ENCODE results near the gene SPOCK1. TPM values are rescaled to one million over a fixed set of nuclear protein-coding genes. Genes with fewer than 3 reads are reported as not detected.
A peak's percentile ranks its signal among the peaks of the same experiment; 100 is the strongest.
"Not testable (repeated sequence)": the region's sequence is repeated elsewhere in the genome, so short reads cannot be mapped to it uniquely, and the experiment has no call there.

The SPOCK1 gene
- not detected in 2 replicates for total RNA-seq

GRCh38 chr5:137498736-137499505 is at the start of gene SPOCK1:
Gene SPOCK1 (minus strand): TSS chr5:137499326.
- Mint-ChIP-seq H3K4me3 (no peak within 1 kb of the TSS), H3K9me3 (no peaks in the 10 kb centered on the region), H3K27ac (no peak within 1 kb of the TSS), H3K36me3 (ENCODE audit: low read depth) (no peaks in the 10 kb centered on the region), H3K4me1 (no peaks in the 10 kb centered on the region), H3K27me3 (peaks cover 31% of the 10 kb centered on the region)
- intact Hi-C loops (cut with micrococcal nuclease): loop anchor here (1.0 kb wide), 1 partner anchor 155 kb away; no protein-coding TSS in a partner anchor
- peak; percentile 89 for DNase-seq

DNA sequence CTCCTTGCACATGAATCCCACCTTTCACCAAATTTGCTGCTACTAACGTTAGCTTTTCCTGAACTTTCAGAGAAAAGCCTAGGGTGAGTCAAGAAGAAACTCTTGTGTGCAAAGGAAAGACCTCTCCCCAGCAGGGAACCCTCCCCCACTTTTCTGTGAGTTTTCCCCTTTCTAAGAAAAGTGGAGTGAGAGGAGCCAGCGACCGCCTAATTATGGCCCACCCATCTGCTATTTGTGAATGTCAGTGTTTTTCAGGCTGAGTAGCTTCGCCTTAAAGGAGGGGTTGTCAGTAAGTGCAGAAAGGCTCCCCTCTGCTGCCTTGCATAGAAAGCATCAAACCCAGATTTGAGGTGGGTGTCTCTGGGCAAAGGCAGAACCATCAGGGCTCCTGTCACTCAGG is 46.8 kb upstream of the SPOCK1 start:
- no peaks in the 10 kb centered on the region for H3K36me3 Mint-ChIP-seq (ENCODE audit: low read depth)
- no peaks in the 10 kb centered on the region for H3K4me1 Mint-ChIP-seq
- peaks cover 10% of the 10 kb centered on the region for H3K9me3 Mint-ChIP-seq
- DNase-seq: no peak
- no peaks in the 10 kb centered on the region for H3K27me3 Mint-ChIP-seq
- no peak overlapping the region for H3K27ac Mint-ChIP-seq
- no peak overlapping the region for H3K4me3 Mint-ChIP-seq
- intact Hi-C loops (cut with micrococcal nuclease): no loop called here

DNA sequence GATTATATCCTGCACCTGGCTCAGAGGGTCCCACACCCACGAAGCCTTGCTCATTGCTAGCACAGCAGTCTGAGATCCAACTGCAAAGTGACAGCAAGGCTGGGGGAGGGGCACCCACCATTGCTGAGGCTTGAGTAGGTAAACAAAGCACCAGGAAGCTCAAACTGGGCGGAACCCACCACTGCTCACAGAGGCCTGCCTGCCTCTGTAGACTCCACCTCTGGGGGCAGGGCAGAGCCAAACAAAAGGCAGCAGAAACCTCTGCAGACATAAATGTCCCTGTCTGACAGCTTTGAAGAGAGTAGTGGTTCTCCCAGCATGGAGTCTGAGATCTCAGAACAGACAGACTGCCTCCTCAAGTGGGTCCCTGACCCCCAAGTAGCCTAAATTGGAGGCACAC is 36.3 kb upstream of the SPOCK1 start:
- DNase-seq; H3K27ac Mint-ChIP-seq; H3K27me3 Mint-ChIP-seq; H3K4me3 Mint-ChIP-seq; H3K36me3 Mint-ChIP-seq (ENCODE audit: low read depth); H3K4me1 Mint-ChIP-seq; H3K9me3 Mint-ChIP-seq; intact Hi-C loops (cut with micrococcal nuclease): not testable (repeated sequence)

DNA sequence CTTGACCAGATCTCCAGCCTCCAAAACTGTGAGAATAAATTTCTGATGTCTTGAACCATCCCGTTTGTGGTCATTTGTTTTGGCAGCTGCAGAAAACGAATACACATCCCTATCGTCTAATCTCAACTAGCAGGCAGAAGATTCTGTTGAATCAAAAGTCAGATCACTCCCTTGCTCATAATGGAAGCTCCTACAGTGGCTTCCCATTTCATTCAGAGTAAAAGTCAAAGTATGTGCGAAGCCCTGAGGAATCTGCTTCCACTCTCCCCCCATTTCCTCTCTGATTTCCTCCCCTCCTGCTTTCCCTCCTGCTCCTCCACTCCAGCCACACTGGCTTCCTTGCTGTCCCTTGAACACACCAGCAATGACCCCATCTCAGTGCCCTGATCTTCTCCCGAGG is 34.8 kb upstream of the SPOCK1 start:
- no peak for DNase-seq
- Mint-ChIP-seq H3K9me3 (peaks cover 5% of the 10 kb centered on the region), H3K27me3 (no peaks in the 10 kb centered on the region), H3K4me1 (no peaks in the 10 kb centered on the region), H3K36me3 (ENCODE audit: low read depth) (no peaks in the 10 kb centered on the region), H3K27ac (no peak overlapping the region), H3K4me3 (no peak overlapping the region)
- intact Hi-C loops (cut with micrococcal nuclease): no loop called here

DNA sequence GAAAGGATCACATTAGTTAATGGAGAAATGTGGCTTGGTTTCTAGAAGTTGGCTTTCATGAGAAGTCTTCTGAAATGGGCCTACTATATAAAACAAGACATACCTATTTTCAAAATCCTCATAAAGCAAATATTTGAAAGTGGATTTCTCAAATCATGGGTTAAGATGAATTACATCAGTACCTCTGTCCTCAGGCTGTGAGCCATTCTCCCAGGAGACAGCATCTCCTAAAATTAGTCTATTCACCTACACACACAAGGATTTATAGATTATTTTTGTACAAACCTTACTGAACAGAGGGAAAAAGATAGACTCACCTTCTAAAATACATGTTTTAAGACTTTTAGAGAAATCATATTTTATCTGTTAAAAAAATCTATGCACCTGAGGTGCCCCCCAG is 32.1 kb upstream of the SPOCK1 start:
- intact Hi-C loops (cut with micrococcal nuclease): no loop called here
- no peaks in the 10 kb centered on the region for H3K27me3 Mint-ChIP-seq
- no peaks in the 10 kb centered on the region for H3K36me3 Mint-ChIP-seq (ENCODE audit: low read depth)
- no peak for DNase-seq
- H3K9me3 Mint-ChIP-seq: peaks cover 6% of the 10 kb centered on the region
- H3K27ac Mint-ChIP-seq: no peak overlapping the region
- no peak overlapping the region for H3K4me3 Mint-ChIP-seq
- no peaks in the 10 kb centered on the region for H3K4me1 Mint-ChIP-seq

DNA sequence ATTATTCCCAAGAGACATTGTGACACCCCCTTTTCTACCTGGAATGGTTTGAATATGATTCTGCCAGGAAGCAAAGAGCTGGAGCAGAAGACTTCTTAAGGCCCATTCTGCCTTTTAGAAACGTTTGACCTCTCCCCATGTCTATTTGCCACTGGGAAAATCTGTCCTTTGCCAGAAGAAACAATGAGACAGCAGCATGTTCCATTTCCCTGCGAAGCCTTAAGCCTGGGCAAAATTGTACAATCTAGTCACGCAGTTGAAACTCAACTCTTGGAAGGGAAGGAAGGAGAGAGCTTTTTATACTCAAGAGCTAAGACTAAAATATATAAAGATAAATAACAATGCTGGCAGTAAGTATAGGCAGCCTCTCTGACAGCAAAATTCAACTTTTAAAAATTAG is 22.1 kb upstream of the SPOCK1 start:
- H3K27me3 Mint-ChIP-seq: peaks cover 2% of the 10 kb centered on the region
- H3K4me3 Mint-ChIP-seq: no peak overlapping the region
- no peaks in the 10 kb centered on the region for H3K36me3 Mint-ChIP-seq (ENCODE audit: low read depth)
- H3K27ac Mint-ChIP-seq: no peak overlapping the region
- DNase-seq: no peak
- intact Hi-C loops (cut with micrococcal nuclease): no loop called here
- no peaks in the 10 kb centered on the region for H3K4me1 Mint-ChIP-seq
- H3K9me3 Mint-ChIP-seq: no peaks in the 10 kb centered on the region

DNA sequence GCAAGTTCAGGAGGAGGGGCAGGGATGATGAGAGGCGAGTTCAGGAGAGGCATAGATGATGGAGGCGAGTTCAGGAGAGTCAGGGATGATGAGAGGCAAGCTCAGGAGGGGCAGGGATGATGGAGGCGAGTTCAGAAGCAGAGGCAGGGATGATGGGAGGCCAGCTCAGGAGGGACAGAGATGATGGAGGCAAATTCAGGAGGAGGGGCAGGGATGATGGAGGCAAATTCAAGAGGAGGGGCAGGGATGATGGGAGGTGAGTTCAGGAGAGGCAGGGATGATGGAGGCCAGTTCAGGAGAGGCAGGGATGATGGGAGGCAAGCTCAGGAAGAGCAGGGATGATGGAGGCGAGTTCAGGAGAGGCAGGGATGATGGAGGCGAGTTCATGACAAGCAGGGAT is 17.8 kb upstream of the SPOCK1 start:
- intact Hi-C loops (cut with micrococcal nuclease): no loop called here
- Mint-ChIP-seq H3K4me1 (no peaks in the 10 kb centered on the region), H3K27me3 (peaks cover 6% of the 10 kb centered on the region), H3K9me3 (no peaks in the 10 kb centered on the region), H3K36me3 (ENCODE audit: low read depth) (no peaks in the 10 kb centered on the region), H3K27ac (no peak overlapping the region), H3K4me3 (no peak overlapping the region)
- DNase-seq: peak; percentile 14

DNA sequence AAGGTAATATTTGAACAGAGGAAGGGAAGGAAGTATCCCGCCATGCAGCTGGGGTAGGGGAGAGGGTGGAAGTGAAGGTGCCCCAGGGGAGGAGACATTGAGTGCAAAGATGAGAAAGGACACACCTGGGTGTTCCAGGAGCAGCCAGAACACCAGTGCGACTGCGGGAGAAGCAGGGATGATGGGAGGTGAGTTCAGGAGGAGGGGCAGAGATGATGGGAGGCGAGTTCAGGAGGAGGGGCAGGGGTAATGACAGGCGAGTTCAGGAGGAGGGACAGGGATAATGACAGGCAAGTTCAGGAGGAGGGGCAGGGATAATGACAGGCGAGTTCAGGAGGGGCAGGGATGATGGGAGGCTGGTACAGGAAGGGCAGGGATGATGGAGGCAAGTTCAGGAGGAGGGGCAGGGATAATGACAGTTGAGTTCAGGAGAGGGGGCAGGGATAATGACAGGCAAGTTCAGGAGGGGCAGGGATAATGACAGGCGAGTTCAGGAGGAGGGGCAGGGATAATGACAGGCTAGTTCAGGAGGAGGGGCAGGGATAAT is 17.2 kb upstream of the SPOCK1 start:
- Mint-ChIP-seq H3K36me3 (ENCODE audit: low read depth) (no peaks in the 10 kb centered on the region), H3K27ac (no peak overlapping the region), H3K27me3 (peaks cover 6% of the 10 kb centered on the region), H3K4me3 (no peak overlapping the region), H3K4me1 (no peaks in the 10 kb centered on the region), H3K9me3 (no peaks in the 10 kb centered on the region)
- intact Hi-C loops (cut with micrococcal nuclease): no loop called here
- DNase-seq: peak; percentile 21

- Mint-ChIP-seq H3K36me3 (ENCODE audit: low read depth) (no peaks in the 10 kb centered on the region), H3K9me3 (no peaks in the 10 kb centered on the region), H3K4me1 (no peaks in the 10 kb centered on the region), H3K4me3 (no peak overlapping the region), H3K27ac (no peak overlapping the region), H3K27me3 (peaks cover 8% of the 10 kb centered on the region)
- intact Hi-C loops (cut with micrococcal nuclease): no loop called here
- peak; percentile 14 for DNase-seq
Observed at GRCh38 chr5:137515238-137515637, 16.1 kb upstream of the SPOCK1 start.

DNA sequence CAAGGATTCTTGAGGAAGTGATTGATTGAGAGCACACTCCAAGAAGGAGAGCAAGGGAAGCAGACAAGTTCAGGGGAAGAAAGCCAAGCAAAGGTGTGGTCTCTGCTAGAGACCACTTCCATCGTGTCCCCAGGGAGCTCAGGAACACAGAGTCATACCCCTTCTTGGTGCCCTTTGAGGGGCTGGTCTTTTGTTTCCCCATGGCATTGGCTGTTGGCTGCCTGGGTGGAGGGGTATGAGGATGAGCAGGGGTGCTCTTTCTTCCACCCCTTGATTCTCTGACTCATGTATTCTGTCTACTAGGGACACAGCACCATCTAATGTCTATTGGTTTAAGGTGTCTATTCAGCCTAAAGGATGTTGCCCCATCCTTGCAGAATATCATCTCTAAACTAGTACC is 11.5 kb upstream of the SPOCK1 start:
- intact Hi-C loops (cut with micrococcal nuclease): no loop called here
- Mint-ChIP-seq H3K4me1 (no peaks in the 10 kb centered on the region), H3K27me3 (peaks cover 5% of the 10 kb centered on the region), H3K9me3 (no peaks in the 10 kb centered on the region), H3K36me3 (ENCODE audit: low read depth) (no peaks in the 10 kb centered on the region), H3K4me3 (no peak overlapping the region), H3K27ac (no peak overlapping the region)
- DNase-seq: peak; percentile 36

GRCh38 chr5:137507150-137507549 is 8.0 kb upstream of the SPOCK1 start:
- DNase-seq: no peak
- intact Hi-C loops (cut with micrococcal nuclease): no loop called here
- H3K4me1 Mint-ChIP-seq: no peaks in the 10 kb centered on the region
- no peaks in the 10 kb centered on the region for H3K9me3 Mint-ChIP-seq
- H3K27ac Mint-ChIP-seq: no peak overlapping the region
- no peak overlapping the region for H3K4me3 Mint-ChIP-seq
- peaks cover 2% of the 10 kb centered on the region for H3K27me3 Mint-ChIP-seq
- H3K36me3 Mint-ChIP-seq (ENCODE audit: low read depth): no peaks in the 10 kb centered on the region

DNA sequence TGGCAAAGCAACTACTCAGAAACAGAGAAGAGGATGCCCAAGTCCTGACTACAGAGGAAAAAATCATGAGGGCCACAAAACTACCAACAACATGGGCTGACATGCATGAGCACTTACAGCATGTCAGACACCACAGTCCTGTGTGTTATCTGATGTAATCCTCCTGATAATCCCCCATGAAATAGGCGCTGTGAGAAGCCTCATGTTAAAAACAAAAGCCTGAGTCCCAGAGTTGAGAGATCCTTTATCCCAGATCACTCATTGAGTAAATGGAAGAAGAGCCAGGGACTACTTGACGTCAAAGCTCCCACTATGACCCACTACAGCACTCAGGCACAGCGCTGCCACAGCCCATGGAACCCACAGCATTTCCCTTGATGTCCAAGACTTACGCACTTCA is 7.2 kb upstream of the SPOCK1 start:
- Mint-ChIP-seq H3K36me3 (ENCODE audit: low read depth) (no peaks in the 10 kb centered on the region), H3K4me3 (no peak overlapping the region), H3K27me3 (peaks cover 2% of the 10 kb centered on the region), H3K9me3 (no peaks in the 10 kb centered on the region), H3K4me1 (no peaks in the 10 kb centered on the region), H3K27ac (no peak overlapping the region)
- intact Hi-C loops (cut with micrococcal nuclease): no loop called here
- peak; percentile 24 for DNase-seq

- no peaks in the 10 kb centered on the region for H3K9me3 Mint-ChIP-seq
- no peaks in the 10 kb centered on the region for H3K4me1 Mint-ChIP-seq
Observed at GRCh38 chr5:137504916-137505315, 5.8 kb upstream of the SPOCK1 start.

DNA sequence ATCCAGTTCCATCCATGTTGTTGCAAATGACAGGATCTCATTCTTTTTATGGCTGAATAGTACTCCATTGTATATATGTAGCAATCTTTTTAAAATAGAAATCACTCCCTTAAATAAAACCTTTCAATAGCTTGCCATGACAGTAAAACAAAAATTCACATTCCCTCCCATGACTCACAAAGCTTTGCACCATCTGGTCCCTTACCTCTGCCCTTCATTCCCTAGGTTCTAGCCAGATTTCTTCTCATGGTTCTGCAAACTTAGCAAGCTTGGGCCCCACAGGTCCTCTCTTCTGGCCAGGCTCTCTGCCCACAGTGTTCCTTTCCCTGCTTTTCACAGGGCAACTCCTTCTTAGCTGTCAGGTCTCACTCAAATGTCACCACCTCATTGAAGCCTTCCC is 4.3 kb upstream of the SPOCK1 start:
- Mint-ChIP-seq H3K27ac (no peak overlapping the region), H3K36me3 (ENCODE audit: low read depth) (no peaks in the 10 kb centered on the region), H3K4me1 (no peaks in the 10 kb centered on the region), H3K27me3 (peaks cover 1% of the 10 kb centered on the region), H3K4me3 (no peak overlapping the region), H3K9me3 (no peaks in the 10 kb centered on the region)
- intact Hi-C loops (cut with micrococcal nuclease): no loop called here
- no peak for DNase-seq

More at GRCh38 chr5:137504916-137505315, 5.8 kb upstream of the SPOCK1 start:
- Mint-ChIP-seq H3K4me3 (no peak overlapping the region), H3K36me3 (ENCODE audit: low read depth) (no peaks in the 10 kb centered on the region), H3K27me3 (no peaks in the 10 kb centered on the region), H3K27ac (no peak overlapping the region)
- peak; percentile 23 for DNase-seq
- intact Hi-C loops (cut with micrococcal nuclease): no loop called here

GRCh38 chr5:137502632-137503031 is 3.5 kb upstream of the SPOCK1 start:
- no peaks in the 10 kb centered on the region for H3K36me3 Mint-ChIP-seq (ENCODE audit: low read depth)
- intact Hi-C loops (cut with micrococcal nuclease): no loop called here
- no peak for DNase-seq
- H3K9me3 Mint-ChIP-seq: no peaks in the 10 kb centered on the region
- no peak overlapping the region for H3K27ac Mint-ChIP-seq
- no peaks in the 10 kb centered on the region for H3K4me1 Mint-ChIP-seq
- peaks cover 8% of the 10 kb centered on the region for H3K27me3 Mint-ChIP-seq
- H3K4me3 Mint-ChIP-seq: no peak overlapping the region

Measured in activated CD4-positive, alpha-beta T cell treated with anti-CD3 and anti-CD28 coated beads, Interleukin-2, amount 10 ng/mL, durations not matched to agents 24 days and 14 days (primary cell).